ENCODE results near the gene MINDY4.

MINDY4 gene

DNA sequence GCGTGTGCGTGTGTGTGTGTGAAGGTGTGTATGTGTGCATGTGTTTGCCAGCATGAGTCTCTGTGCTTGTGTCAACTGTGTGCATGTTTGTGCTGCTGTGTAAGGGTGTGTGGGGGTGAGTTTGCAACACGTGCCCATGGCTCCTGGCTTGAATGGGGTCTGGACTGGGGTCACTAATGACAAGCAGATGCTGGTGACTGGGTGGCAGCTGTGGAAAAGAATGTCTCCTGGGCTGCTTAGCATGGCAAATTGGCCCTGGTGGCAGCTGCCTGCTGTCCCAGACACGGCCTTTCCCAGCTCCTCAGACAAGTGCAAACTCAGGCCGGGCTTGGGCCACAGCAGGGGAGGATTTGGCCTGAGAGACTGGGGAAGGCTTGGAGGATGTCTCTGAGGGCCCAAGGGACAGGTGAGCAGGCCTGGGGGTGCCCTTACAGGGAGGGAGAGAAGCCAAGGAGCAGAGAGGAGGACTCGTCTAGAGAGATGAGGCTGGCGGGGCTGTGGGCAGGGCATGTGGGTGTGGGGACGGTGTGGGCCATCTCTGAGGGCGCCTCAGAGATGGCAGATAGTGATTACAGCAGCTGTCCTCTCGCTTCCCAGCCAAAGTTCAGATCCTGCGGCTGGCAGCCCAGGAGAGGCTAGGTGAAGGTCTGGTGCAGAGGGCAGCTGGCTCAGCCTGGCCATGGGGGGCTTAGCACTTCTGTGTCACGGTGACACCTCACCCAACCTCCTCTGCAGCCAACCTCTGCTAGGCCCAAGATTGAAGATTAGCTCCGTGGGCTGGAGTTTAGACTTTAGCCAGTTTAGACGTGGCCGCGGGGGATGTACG is 142.0 kb downstream of the MINDY4 start:
- DNase-seq, result no peak

DNA sequence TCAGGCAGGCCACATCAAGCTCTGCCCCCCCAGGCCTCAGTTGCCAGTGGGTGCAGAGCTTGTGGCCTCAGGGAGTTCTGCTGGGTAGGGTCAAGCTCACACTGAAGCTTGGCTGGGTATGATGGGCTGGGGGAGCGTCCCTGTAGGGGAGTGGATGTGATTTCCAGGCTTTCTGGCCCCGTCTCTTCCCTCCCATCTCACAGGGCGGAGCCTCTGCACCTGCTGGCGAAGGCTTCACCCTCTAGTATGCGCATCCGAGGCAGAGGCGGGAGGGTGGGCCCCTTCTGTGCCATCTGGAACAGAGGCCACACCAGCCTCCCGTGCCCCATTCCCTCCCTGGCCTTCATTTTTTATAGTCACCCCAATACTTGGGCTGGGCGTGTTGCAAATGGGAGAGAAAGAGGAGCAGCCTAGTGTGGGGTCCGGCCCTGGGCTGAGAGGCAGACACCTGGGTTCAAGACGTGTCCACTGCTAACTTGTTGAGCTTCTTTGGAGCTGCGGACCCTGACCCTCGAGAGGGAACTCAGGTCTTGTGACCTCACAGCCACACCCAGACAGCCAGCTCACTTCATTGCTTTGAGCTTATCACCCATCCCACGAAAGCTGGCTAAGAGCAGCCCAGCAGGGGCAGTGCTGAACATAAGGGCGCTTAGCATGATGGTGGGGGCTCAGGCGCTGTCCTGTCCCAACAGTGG is 142.8 kb downstream of the MINDY4 start:
- DNase-seq, result no peak

- no peak for DNase-seq
These were observed 143.4 kb downstream of the MINDY4 start for GRCh38 chr7:30914596-30914995.

- no peak for DNase-seq
These were observed 143.9 kb downstream of the MINDY4 start for GRCh38 chr7:30915005-30915601.

DNA sequence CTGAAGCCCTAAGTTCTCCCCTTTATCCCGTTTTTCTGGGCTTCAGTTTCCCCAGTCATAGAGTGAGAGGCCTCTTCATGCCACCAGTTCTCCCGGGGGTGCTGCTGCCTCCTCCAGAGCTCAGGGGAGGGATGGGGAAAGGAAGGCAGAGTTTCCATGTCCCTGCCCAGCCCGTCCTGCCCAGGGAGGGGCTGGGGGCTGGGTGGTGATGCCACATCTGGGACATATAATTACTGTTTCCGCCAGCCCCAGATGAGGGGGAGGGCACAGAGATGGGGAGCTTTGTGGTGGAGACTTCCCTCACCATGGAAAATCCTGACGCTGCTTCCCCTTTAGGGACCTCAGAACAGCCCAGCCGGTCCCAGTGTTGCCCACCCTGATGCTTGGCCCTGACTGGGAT is 144.5 kb downstream of the MINDY4 start:
- no peak for DNase-seq

- no peak for DNase-seq
These were observed 145.0 kb downstream of the MINDY4 start for GRCh38 chr7:30916255-30916654.

DNA sequence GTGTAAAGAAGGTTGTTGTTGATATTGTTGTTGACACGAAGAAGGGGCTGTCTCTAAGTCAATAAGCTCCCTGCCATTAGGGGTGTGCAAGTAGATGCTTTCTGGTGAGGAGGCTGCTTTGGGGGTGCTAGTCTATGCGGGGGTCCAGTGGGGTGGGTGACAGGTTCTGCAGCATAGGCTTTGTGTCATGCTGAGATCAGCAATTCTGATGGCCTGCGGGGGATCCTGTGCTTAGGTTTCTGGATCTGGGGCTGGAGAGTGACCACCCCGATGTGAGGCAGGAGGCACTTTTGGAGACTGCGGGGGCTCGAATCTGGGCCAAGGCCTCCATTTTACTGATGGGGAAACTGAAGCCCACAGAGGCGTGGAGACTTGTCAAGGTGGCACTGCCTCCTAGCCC is 145.6 kb downstream of the MINDY4 start:
- no peak for DNase-seq

DNA sequence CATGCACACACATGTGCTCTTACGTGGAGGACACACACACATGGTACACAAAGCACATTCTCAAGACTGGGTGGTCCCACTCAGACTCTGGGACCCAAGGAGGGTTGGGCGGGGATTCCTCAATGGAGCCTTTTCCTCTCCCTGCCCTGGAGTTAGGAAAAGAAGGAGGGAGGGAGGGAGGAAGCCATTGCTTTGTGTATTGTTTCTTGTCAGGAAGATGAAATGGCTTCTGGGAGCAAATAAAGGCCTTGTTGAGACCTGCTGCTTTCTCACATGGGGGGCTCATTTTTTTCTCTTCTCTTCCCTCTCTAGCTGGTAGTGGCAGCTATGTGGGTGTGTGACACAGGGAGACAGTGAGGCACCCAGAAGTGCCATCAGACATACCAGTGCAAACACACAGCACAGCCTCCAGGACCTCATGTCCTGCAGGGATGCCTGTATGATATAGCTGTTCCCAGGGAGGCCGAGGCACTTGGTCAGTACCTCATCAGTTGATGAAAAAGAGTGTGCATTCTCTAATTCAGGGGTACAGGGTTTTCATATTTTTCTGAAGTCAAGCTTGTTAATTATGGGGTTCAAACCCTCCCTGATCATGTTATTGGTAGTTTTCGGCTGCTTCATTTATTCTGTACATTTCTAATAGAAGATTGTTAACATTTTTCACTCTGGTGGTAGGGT is 146.1 kb downstream of the MINDY4 start:
- no peak for DNase-seq

DNA sequence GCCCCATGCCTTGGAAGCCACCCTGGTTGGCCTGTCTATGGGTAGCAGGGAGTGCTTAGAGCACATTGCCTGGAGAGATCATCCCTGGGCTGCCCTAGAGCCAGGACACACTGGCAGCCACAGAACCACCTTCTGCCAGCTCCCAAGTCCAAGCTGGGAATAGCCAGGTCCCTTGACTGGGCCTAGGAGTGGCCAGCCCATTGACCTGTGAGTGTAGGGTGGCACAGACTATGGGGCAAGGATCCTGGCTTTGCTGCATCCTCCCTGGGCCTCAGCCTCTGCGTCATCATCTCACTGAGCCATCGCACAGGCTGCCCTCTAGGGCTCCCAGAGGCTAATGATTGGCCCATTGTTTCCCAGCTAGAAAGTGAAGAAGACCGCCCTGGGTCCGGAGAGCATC is 147.5 kb downstream of the MINDY4 start:
- DNase-seq, result peak in 2 of 58 donors; percentile 18 to 28

GRCh38 chr7:30920021-30920583 is 148.9 kb downstream of the MINDY4 start:
- DNase-seq, result no peak

GRCh38 chr7:30920584-30921539 is 149.6 kb downstream of the MINDY4 start:
- peak in 1 of 58 donors; percentile 20 for DNase-seq

DNA sequence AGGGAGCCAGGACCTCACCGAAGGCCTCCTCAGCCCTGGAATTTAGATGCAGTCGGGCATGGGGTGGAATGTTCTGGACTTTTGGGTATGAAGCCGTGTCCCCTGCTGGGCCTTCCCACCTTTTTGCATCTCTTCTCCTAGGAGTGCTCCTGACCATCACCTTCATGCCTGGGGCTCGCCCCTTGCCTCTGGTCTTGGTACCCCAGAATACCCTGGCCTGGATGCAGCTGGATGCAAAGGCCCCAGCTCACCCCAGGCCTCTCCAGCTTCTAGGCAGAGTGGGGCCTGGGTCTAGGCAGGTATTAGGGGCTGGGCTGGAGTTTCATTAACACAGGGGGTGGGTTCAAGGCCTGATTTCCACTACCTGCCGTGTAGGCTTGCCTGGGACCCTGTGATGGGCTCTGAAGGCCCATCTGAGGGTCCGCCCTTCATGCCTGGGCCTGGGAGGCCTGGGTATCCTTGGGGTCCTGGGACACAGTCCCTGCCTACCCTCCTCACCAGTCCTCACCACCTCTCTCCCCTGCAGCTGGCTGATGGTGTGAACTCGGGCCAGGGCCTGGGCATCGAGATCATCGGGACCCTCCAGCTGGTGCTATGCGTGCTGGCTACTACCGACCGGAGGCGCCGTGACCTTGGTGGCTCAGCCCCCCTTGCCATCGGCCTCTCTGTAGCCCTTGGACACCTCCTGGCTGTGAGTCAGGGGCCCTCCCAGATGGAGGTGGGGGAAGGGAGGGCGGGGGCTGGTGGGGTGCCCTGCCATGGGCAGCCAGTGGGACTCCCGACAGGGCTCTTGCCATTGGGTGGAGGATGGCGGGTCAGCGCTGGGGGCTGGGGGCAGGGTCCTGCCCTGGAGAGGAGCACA is 150.6 kb downstream of the MINDY4 start:
- DNase-seq, result no peak

DNA sequence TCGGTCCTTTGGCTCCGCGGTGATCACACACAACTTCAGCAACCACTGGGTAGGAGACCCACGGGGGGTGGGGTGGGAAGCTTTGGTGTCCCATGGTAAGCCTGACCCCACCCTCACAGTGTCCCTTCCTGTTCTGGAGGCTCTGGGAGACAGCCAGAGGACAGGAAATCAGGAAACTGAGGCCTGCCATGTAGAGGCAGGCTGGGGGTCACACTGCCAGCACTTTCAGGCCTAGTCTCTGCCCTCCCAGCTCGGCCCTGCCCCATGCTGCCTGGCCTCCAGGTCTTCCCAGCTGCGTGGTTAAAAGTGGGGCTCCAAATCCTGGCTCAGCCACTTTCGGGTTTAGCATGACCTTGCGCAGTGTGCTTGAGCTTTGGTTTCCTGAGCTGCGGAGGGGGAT is 151.4 kb downstream of the MINDY4 start:
- DNase-seq, result no peak

GRCh38 chr7:30923009-30923773 is 152.0 kb downstream of the MINDY4 start:
- DNase-seq, result no peak

- no peak for DNase-seq
These were observed 152.7 kb downstream of the MINDY4 start for GRCh38 chr7:30923774-30924413.

GRCh38 chr7:30924624-30925023 is 153.4 kb downstream of the MINDY4 start:
- no peak for DNase-seq

DNA sequence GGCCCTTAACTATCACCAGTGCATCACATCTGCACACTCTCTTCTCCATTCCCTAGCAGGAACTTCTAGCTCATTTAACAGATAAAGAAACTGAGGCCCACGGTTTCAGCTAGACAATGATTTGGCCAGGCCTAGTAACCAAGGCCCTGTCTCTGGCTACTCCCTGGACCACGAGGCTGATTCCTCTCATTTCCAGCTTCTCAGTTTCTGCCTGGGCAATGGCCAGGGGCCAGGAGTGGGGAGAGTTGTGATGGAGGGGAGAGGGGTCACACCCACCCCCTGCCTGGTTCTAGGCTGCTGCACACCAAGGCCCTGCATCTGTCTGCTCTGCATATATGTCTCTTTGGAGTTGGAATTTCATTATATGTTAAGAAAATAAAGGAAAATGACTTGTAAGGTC is 153.9 kb downstream of the MINDY4 start:
- DNase-seq, result no peak

GRCh38 chr7:30925913-30926312 is 154.7 kb downstream of the MINDY4 start:
- no peak for DNase-seq
